H1 (cell line): Measurements from ENCODE around the gene KMT2E. TPM values are rescaled to one million over a fixed set of nuclear protein-coding genes. Genes with fewer than 3 reads are reported as not detected.

Source experiments
- CTCF ChIA-PET: fragments of 300-600 bp; sonication (Branson Sonifier 250); formaldehyde crosslinking; loops from one replicate; lab custom pipeline; 2021; ENCODE audit not compliant: partially characterized antibody; lab: Charles Lee
- POLR2A ChIA-PET: fragments of 300-600 bp; sonication (Branson Sonifier 250); formaldehyde crosslinking; loops from one replicate; lab custom pipeline; 2021; ENCODE audit warnings: inconsistent platforms; ENCODE audit not compliant: partially characterized antibody; lab: Charles Lee
- DNase-seq, 2 experiments: peaks; one replicate each; pipeline versions ENCODE4 v3.0.0 to v3.0.0-alpha.2; 2010 to 2022; ENCODE audit warnings: low spot score in 2 of 2, low read depth in 1 of 2, mixed read lengths in 1 of 2
- FAIRE-seq: peaks from 2 replicates; lab custom pipeline; 2011; peaks lifted over from hg19 to GRCh38; lab: Jason Lieb, UNC
- H2AFZ ChIP-seq: 2 replicates; pipeline ENCODE4 v1.8.1; 2012; ENCODE audit warnings: low read length, inconsistent platforms
- H2AK5ac ChIP-seq: 2 replicates; pipeline ENCODE4 v1.6.1; 2013; ENCODE audit warnings: low read depth, low read length
- H2BK120ac ChIP-seq: replicated peaks from 2 replicates; pipeline ENCODE3; 2013; ENCODE audit warnings: low read depth, low read length, inconsistent platforms
- H2BK12ac ChIP-seq: 2 replicates; pipeline ENCODE4 v1.6.1; 2013; ENCODE audit warnings: low read depth, low read length
- H2BK15ac ChIP-seq: 2 replicates; pipeline ENCODE4 v1.6.1; 2013; ENCODE audit warnings: low read length
- H2BK20ac ChIP-seq: 2 replicates; pipeline ENCODE4 v1.6.1; 2013; ENCODE audit warnings: low read length
- H2BK5ac ChIP-seq: 2 replicates; pipeline ENCODE4 v1.6.1; 2013; ENCODE audit warnings: low read depth, low read length
- H3K14ac ChIP-seq: 2 replicates; pipeline ENCODE4 v1.6.1; 2013; ENCODE audit warnings: inconsistent platforms; ENCODE audit not compliant: insufficient read length
- H3K18ac ChIP-seq: 2 replicates; pipeline ENCODE4 v1.6.1; 2013; ENCODE audit warnings: low read length; ENCODE audit errors: extremely low read depth
- H3K23ac ChIP-seq: 2 replicates; pipeline ENCODE4 v1.6.1; 2013; ENCODE audit warnings: inconsistent platforms; ENCODE audit not compliant: insufficient read length
- H3K23me2 ChIP-seq: 2 replicates; pipeline ENCODE4 v1.6.1; 2013; ENCODE audit warnings: low read depth, low read length
- H3K27ac ChIP-seq: 2 replicates; pipeline ENCODE4 v1.6.1; 2011; ENCODE audit warnings: low read depth, low read length, inconsistent platforms
- H3K27me3 ChIP-seq, 4 experiments: replicated peaks in 1 of 4; 1 replicate in 1 of 4; 2 replicates in 3 of 4; pipeline versions ENCODE4 v1.6.1 to v1.8.1; 2011 to 2013; ENCODE audit warnings: low read length in 3 of 4, mild to moderate bottlenecking in 3 of 4, inconsistent platforms in 2 of 4, mixed read lengths in 2 of 4, moderate library complexity in 1 of 4; ENCODE audit not compliant: control insufficient read depth in 3 of 4, insufficient read depth in 3 of 4; ENCODE audit errors: extremely low read depth in 1 of 4
- H3K36me3 ChIP-seq, 4 experiments: 2 replicates each; pipeline versions ENCODE4 v1.6.1 to v1.8.1; 2011 to 2013; ENCODE audit warnings: mild to moderate bottlenecking in 4 of 4, low read length in 3 of 4, moderate library complexity in 2 of 4, control low read depth in 1 of 4, inconsistent platforms in 1 of 4; ENCODE audit not compliant: insufficient read depth in 4 of 4, control insufficient read depth in 2 of 4
- H3K4ac ChIP-seq: replicated peaks from 2 replicates; pipeline ENCODE3; 2013; ENCODE audit warnings: low read length, low read depth, mixed read lengths, inconsistent platforms; ENCODE audit not compliant: insufficient read length
- H3K4me1 ChIP-seq, 4 experiments: replicated peaks in 1 of 4; 1 replicate in 1 of 4; 2 replicates in 3 of 4; pipeline versions ENCODE4 v1.6.1 to v1.8.1; 2011 to 2013; ENCODE audit warnings: low read length in 3 of 4, inconsistent platforms in 2 of 4, mixed read lengths in 1 of 4; ENCODE audit not compliant: insufficient read depth in 4 of 4, control insufficient read depth in 3 of 4
- H3K4me2 ChIP-seq, 2 experiments: 2 replicates each; pipeline versions ENCODE4 v1.6.1 to v1.8.1; 2011 to 2013; ENCODE audit warnings: low read depth in 2 of 2, low read length in 2 of 2, control low read depth in 1 of 2, inconsistent platforms in 1 of 2, mild to moderate bottlenecking in 1 of 2; ENCODE audit not compliant: insufficient read depth in 1 of 2
- H3K4me3 ChIP-seq, 4 experiments: fragments of 200-600, 300-600 bp in 1 of 4; sonication (generic), shearing (Covaris generic), sonication (Bioruptor Twin) in 1 of 4; 2 replicates each; pipeline versions ENCODE4 v1.5.1 to v1.8.1; 2011 to 2016; ENCODE audit warnings: low read length in 4 of 4, low read depth in 3 of 4, control low read depth in 2 of 4, inconsistent platforms in 2 of 4, mild to moderate bottlenecking in 2 of 4, mixed read lengths in 1 of 4, moderate library complexity in 1 of 4; ENCODE audit not compliant: insufficient read depth in 2 of 4; ENCODE audit errors: extremely low read depth in 1 of 4
- H3K56ac ChIP-seq: replicated peaks from 2 replicates; pipeline ENCODE3; 2013; ENCODE audit warnings: low read depth, mild to moderate bottlenecking, mixed read lengths, low read length, inconsistent platforms; ENCODE audit not compliant: insufficient read length
- H3K79me1 ChIP-seq: 2 replicates; pipeline ENCODE4 v1.6.1; 2013; ENCODE audit warnings: low read depth, low read length, control low read depth
- H3K79me2 ChIP-seq, 2 experiments: 2 replicates each; pipeline versions ENCODE4 v1.6.1 to v1.8.1; 2012 to 2013; ENCODE audit warnings: low read length in 2 of 2, mild to moderate bottlenecking in 2 of 2, inconsistent platforms in 1 of 2; ENCODE audit not compliant: insufficient read depth in 2 of 2, control insufficient read depth in 1 of 2
- H3K9ac ChIP-seq, 4 experiments: replicated peaks in 1 of 4; 1 replicate in 1 of 4; 2 replicates in 3 of 4; pipeline versions ENCODE4 v1.6.1 to v1.8.1; 2011 to 2013; ENCODE audit warnings: low read depth in 3 of 4, low read length in 3 of 4, control low read depth in 2 of 4, mild to moderate bottlenecking in 2 of 4, moderate library complexity in 2 of 4, inconsistent platforms in 1 of 4; ENCODE audit errors: extremely low read depth in 1 of 4
- H3K9me3 ChIP-seq, 2 experiments: 2 replicates each; pipeline versions ENCODE4 v1.6.1 to v1.8.1; 2012 to 2013; ENCODE audit warnings: mild to moderate bottlenecking in 2 of 2, moderate library complexity in 2 of 2, control low read depth in 1 of 2, inconsistent platforms in 1 of 2, low read depth in 1 of 2, low read length in 1 of 2, mixed read lengths in 1 of 2; ENCODE audit not compliant: insufficient read depth in 2 of 2
- H4K20me1 ChIP-seq, 2 experiments: replicated peaks in 1 of 2; 2 replicates each; pipeline versions ENCODE3 to v1.8.1; 2011 to 2013; ENCODE audit warnings: inconsistent platforms in 2 of 2, low read length in 2 of 2, mild to moderate bottlenecking in 1 of 2; ENCODE audit not compliant: insufficient read depth in 2 of 2, control insufficient read depth in 1 of 2
- H4K5ac ChIP-seq: 2 replicates; pipeline ENCODE4 v1.6.1; 2013; ENCODE audit warnings: low read length, low read depth, mixed read lengths, inconsistent platforms; ENCODE audit not compliant: insufficient read length
- H4K8ac ChIP-seq: 2 replicates; pipeline ENCODE4 v1.8.0; 2013; ENCODE audit warnings: mild to moderate bottlenecking, moderate library complexity, low read length, inconsistent platforms; ENCODE audit not compliant: insufficient read depth; ENCODE audit errors: extremely low read depth
- H4K91ac ChIP-seq: replicated peaks from 2 replicates; pipeline ENCODE3; 2013; ENCODE audit warnings: low read length, mixed read lengths, inconsistent platforms; ENCODE audit not compliant: insufficient read length
- BRCA1 ChIP-seq: IDR thresholded peaks from 2 replicates; pipeline ENCODE4 v1.6.1; 2012; ENCODE audit warnings: low read depth, low read length, improper control_type of control experiment
- CTBP2 ChIP-seq: IDR thresholded peaks from 2 replicates; pipeline ENCODE4 v1.7.0; 2011; ENCODE audit warnings: borderline replicate concordance, mild to moderate bottlenecking, moderate library complexity, mixed read lengths, low read length; ENCODE audit not compliant: insufficient read depth, insufficient read length
- KDM4A ChIP-seq: IDR thresholded peaks from one replicate; pipeline ENCODE4 v1.7.1; 2012; ENCODE audit warnings: low read depth, mild to moderate bottlenecking, moderate library complexity, low read length, inconsistent platforms; ENCODE audit not compliant: severe bottlenecking
- MAFK ChIP-seq: IDR thresholded peaks from 2 replicates; pipeline ENCODE4 v1.6.1; 2012; ENCODE audit warnings: low read depth, mild to moderate bottlenecking, improper control_type of control experiment, low read length
- ZNF274 ChIP-seq: IDR thresholded peaks from 2 replicates; pipeline ENCODE4 v1.7.0; 2012; ENCODE audit warnings: low read length, borderline replicate concordance; ENCODE audit errors: extremely low read depth
- whole genome bisulfite sequencing, 2 experiments: shearing (Covaris generic) in 1 of 2; methylation state at CpG; one replicate each; pipeline versions ENCODE4 v1.1.6 to v1.1.7; 2013 to 2015; ENCODE audit warnings: low lambda C conversion rate in 2 of 2, mixed read lengths in 2 of 2, inconsistent platforms in 1 of 2, low coverage in 1 of 2, missing lambda C conversion rate in 1 of 2; ENCODE audit not compliant: insufficient replicate concordance in 2 of 2, insufficient coverage in 1 of 2, insufficient read length in 1 of 2; ENCODE audit errors: extremely low coverage in 1 of 2, missing lambda C conversion rate in 1 of 2; 5-methylcytosine and 5-hydroxymethylcytosine counted together
- polyA plus RNA-seq, 7 experiments: library from polyadenylated mRNA; depleted of rRNA in 3 of 7; stranded (reverse) in 5 of 7; unstranded in 2 of 7; fragments of >200 nt in 5 of 7; fragments of 200-250 nt in 2 of 7; gene quantifications; 1 replicate in 5 of 7; 2 replicates in 1 of 7; 4 replicates in 1 of 7; pipeline versions ENCODE4 v1.2.1 to v1.2.3, GENCODE V29; 2011 to 2013; ENCODE audit warnings: missing spikeins in 2 of 7, mixed read lengths in 2 of 7
- total RNA-seq: library from RNA; stranded (reverse); fragmentation: NEBNext Ultra II Directional; extraction: Animal tissue kit (Norgen Biotek cat#: 25700); gene quantifications from 2 replicates; pipeline ENCODE4 v1.2.1, GENCODE V29; 2021

Gene KMT2E
- total and polyA plus RNA-seq, 2 of the 8 experiments (the other 6 are each of a cell fraction or from before 2014, with no cell fraction given), result 10.9 to 45.0 TPM

DNA sequence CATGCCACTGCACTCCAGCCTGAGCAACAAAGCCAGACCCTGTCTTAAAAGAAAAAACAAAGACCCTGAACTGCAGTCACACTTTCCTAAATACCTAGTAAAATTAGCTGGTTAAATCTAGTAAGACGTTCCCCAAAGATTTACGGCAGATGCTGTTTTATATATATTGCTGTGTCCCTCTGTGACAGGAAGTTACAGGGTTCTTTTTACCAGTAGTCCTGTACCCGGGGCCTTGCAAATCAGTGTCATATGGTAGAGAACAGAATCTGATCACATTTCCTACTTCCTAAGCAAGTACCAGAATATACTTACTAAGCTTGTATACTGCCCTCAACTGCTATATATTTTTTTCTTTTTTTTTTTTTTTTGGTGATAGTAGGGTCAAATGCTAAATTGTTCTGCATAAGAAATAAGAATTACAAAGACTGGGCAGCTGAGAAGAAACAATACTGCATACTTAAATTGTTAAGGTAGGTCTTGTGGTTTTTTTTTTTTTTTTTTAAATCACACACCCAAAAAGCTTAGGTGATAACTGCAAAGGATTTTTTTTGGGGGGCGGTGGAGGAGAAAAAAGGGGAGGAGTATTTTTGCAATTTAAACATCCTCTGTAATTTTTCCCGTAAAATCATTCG is 27.3 kb upstream of the KMT2E start:
- Histone ChIP-seq H3K36me3 (peaks cover 0 to 21% (median 3%) of the 10 kb centered on the region in 4 experiments; a peak in 3 of 8 replicates), H3K9ac (no peak overlapping the region), H4K91ac (no peak overlapping the region), H3K14ac (no peak overlapping the region), H3K27ac (no peak overlapping the region), H3K4me2 (no peak overlapping the region), H2AK5ac (no peak overlapping the region), H3K4me1 (peaks cover 0 to 6% (median 5%) of the 10 kb centered on the region in 4 experiments; a peak in 3 of 7 replicates), H3K4ac (no peak overlapping the region), H4K5ac (no peak overlapping the region), H2BK5ac (no peak overlapping the region), H2BK20ac (no peak overlapping the region), H3K23ac (no peak overlapping the region), H4K8ac (no peak overlapping the region), H3K79me2 (peaks cover 0 to 26% of the 10 kb centered on the region in 2 experiments; a peak in 3 of 4 replicates), H2BK15ac (no peak overlapping the region), H2BK120ac (no peak overlapping the region), H3K79me1 (peaks cover 2% of the 10 kb centered on the region; the same call in 1 of the 2 replicates), H3K4me3 (no peak overlapping the region), H3K23me2 (peaks cover 2% of the 10 kb centered on the region; the same call in 1 of the 2 replicates), H4K20me1 (peaks cover 12% of the 10 kb centered on the region in 2 experiments), H3K56ac (no peak overlapping the region), H3K9me3 (no peaks in the 10 kb centered on the region), H3K18ac (no peak overlapping the region), H2AFZ (no peak overlapping the region), H3K27me3 (no peaks in the 10 kb centered on the region), H2BK12ac (no peak overlapping the region)
- DNase-seq (no peak), FAIRE-seq (no peak)
- CTCF ChIA-PET, result interaction anchor here (0.8 to 1.2 kb wide), 2 partner anchors 15 to 28 kb away, joined by 3 read pairs; no protein-coding TSS in a partner anchor
- POLR2A ChIA-PET, result interaction anchor here (1.5 to 3.3 kb wide), 5 partner anchors 16 to 27 kb away, joined by 6 to 15 read pairs (median 9); partner anchors contain the start of gene KMT2E
- no peak for TF ChIP-seq KDM4A
- TF ChIP-seq BRCA1, result no peak
- no peak for TF ChIP-seq ZNF274
- no peak for TF ChIP-seq MAFK
- TF ChIP-seq CTBP2, result no peak
- 82% methylated on average over 6 of the region's 6 CpGs; no CpG with 5 or more reads in 1 of the 2 experiments for WGBS, 2 experiments
